ENCODE measurements around the gene E2F4.

DNA sequence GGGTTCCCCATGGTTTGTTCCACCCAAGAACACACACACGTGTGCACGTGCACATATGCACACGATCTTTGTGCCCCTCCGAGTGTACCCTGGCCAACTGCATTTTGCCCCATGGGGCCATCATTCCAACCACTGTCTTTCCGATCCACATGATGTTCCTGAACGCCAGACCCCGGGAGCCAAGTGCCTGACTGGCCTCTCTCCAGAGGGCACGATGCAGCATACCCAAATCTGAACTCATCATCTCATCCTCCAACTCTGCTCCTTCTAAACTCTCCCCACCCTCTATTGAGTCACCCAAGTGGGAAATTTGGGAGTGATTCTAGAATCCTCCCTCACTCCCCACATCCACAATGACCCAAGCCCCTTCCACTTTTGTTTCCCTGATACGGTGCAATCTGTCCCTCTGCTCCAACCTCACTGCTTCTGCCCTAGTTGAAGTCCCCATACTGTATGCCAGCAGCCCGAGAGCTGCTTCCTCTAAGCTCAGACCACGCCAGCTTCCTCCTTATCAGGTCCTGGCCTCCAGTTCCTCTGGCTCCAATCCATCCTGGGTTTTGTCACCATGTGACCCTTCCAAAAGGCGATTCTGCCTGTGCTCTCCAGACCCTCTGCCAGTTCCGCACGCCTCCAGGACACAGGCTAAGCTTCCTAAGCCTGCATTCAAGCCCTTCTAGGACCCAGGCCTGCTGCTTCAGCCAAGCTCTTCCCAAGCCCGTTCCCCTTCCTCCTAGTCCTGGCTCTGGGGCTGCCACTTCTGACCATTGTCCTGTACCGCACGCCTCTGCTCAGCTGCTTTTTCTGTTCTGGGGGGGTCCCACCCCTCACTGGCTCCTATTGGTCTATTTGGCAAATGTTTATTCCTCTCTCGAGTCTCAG lies 24.9 kb downstream of the E2F4 start:
- TF ChIP-seq MAFK (IDR thresholded peaks at IDR 0.05; ENCODE audit: low read depth, low read length) (no peak), TBP (IDR thresholded peaks at IDR 0.05; ENCODE audit: low read depth, low read length) (no peak), RFX5 (IDR thresholded peaks at IDR 0.05; ENCODE audit: borderline replicate concordance, low read depth, low read length) (no peak), EZH2 (IDR thresholded peaks at IDR 0.05; ENCODE audit: low read depth, low read length, severe bottlenecking) (no peak), CTCF (IDR thresholded peaks at IDR 0.05; ENCODE audit: control extremely low read depth in 1 of 3, insufficient read depth in 1 of 3, low read depth in 1 of 3, low read length in 3 of 3) (no peak), USF2 (IDR thresholded peaks at IDR 0.05; ENCODE audit: low read length) (no peak), SUZ12 (IDR thresholded peaks at IDR 0.05; ENCODE audit: low read length) (no peak), SIN3A (conservative IDR thresholded peaks at IDR 0.05 in 1 of 2, IDR thresholded peaks at IDR 0.05 in 1 of 2; ENCODE audit: low read depth in 1 of 2, low read length in 2 of 2) (no peak)
